ENCODE measurements around the gene TMCO4. TPM values are rescaled to one million over a fixed set of nuclear protein-coding genes. Genes with fewer than 3 reads are reported as not detected.

TMCO4 gene
- total and polyA plus RNA-seq, 2 donors (not counting 3 experiments of a cell fraction or from before 2014, with no cell fraction given), result 7.6 to 10.3 TPM

- Histone ChIP-seq H2AFZ (ENCODE audit: low read depth, low read length) (peak overlapping the region; percentile 9), H3K9me3 (replicated peaks; ENCODE audit: control insufficient read depth, insufficient read depth, low read length) (no peaks in the 10 kb centered on the region), H3K27me3 (ENCODE audit: control insufficient read depth in 2 of 2, insufficient read depth in 2 of 2, low read length in 2 of 2) (no peaks in the 10 kb centered on the region), H3K9ac (replicated peaks; ENCODE audit: extremely low read depth, insufficient read depth, low read length) (no peak overlapping the region), H3K4me1 (ENCODE audit: control insufficient read depth, extremely low read depth, insufficient read depth, low read length) (peaks cover 14% of the 10 kb centered on the region), H3K4me2 (ENCODE audit: insufficient read depth, low read length) (no peak overlapping the region), H3K9me1 (replicated peaks; ENCODE audit: control insufficient read depth, extremely low read depth, insufficient read depth, low read length) (no peaks in the 10 kb centered on the region), H3K36me3 (ENCODE audit: control insufficient read depth in 2 of 2, extremely low read depth in 1 of 2, insufficient read depth in 2 of 2, low read length in 2 of 2) (no peaks in the 10 kb centered on the region), H3K27ac (ENCODE audit: insufficient read depth, low read depth, low read length) (peak overlapping the region; percentile 65), H4K20me1 (replicated peaks; ENCODE audit: control insufficient read depth, extremely low read depth, insufficient read depth, low read length) (no peaks in the 10 kb centered on the region), H3K4me3 (replicated peaks in 1 of 3; ENCODE audit: insufficient read depth in 1 of 3, low read depth in 1 of 3, low read length in 3 of 3) (no peak overlapping the region), H3K79me2 (ENCODE audit: control insufficient read depth, insufficient read depth, low read length) (peaks cover 6% of the 10 kb centered on the region)
- CTCF ChIA-PET, result interaction anchor here (0.6 to 4.6 kb wide), 57 partner anchors 9 to 473 kb away, joined by 3 to 99 read pairs (median 4); partner anchors contain the start of genes AKR7A2, CAPZB, EMC1 and MRTO4
- peak; percentile 72 for FAIRE-seq
- dilution Hi-C loops (cut with MboI; ENCODE audit: extremely low pct_ligation_motif_present, low sequenced_read_pairs) (no loop called here), intact Hi-C loops (cut with micrococcal nuclease) (loop anchor here (1.0 to 5.0 kb wide), 4 partner anchors 144 to 379 kb away; no protein-coding TSS in a partner anchor)
- POLR2A ChIA-PET, result no interaction called here
- peak; percentile 49 for DNase-seq (ENCODE audit: low read depth, low spot score)
- no TSS peak for BruUV-seq (replicated peaks)
- TF ChIP-seq CTCF (IDR thresholded peaks at IDR 0.05; ENCODE audit: extremely low read depth in 1 of 2, insufficient read depth in 1 of 2, low read depth in 1 of 2, low read length in 2 of 2), result peak; percentile 78 to 85
- no peak for TF ChIP-seq MYC (IDR thresholded peaks at IDR 0.05; ENCODE audit: low read depth, low read length)
- TF ChIP-seq JUN (IDR thresholded peaks at IDR 0.05; ENCODE audit: borderline replicate concordance, insufficient read depth, insufficient read length, low read depth), result no peak
Measured at GRCh38 chr1:19651141-19651737, 148.5 kb downstream of the TMCO4 start.
